Hippocampal formation (tissue), 2 donors: ENCODE results near the gene RABGEF1.
"Not testable (repeated sequence)": the region's sequence is repeated elsewhere in the genome, so short reads cannot be mapped to it uniquely, and the experiment has no call there.

Source experiments
- DNase-seq, 2 donors: peaks; one replicate each; lab custom pipeline; 2025; lab: John Stamatoyannopoulos, UW

The RABGEF1 gene

DNA sequence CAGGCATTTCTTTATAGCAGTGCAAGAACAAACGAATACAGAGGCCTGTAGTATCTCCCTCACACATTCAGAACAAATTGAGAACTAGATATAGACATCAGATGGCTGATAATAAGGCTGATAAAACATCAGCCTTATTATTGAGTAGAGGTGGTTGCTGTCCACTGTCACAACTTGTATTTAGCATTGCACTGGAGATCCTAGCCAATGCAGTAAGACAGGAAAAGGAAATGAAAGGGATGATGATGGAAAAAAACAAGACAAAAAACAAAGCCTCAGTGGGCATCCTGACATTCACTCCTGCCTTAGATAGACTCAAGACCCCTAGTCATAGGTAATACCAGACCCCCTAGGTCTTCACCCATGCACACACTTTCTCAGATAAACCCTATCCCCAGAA is 4.7 kb upstream of the RABGEF1 start:
- DNase-seq, result no peak

DNA sequence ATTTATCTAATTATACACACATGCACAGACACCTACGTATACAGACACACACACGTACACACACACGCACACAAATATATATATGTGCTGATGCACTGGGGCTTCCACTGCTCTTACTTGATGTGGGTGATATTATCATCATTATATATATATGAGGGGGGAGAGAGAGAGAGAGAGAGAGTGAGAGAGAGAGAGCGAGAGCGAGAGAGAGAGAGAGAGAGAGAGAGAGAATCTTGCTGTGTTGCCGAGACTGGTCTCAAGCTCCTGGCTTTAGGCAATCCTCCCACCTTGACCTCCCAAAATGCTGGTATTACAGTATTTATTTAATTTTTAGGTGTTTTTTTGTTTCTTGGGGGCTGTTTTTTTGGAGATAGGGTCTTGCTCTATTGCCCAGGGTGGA is 3.6 kb upstream of the RABGEF1 start:
- DNase-seq, result no peak

DNA sequence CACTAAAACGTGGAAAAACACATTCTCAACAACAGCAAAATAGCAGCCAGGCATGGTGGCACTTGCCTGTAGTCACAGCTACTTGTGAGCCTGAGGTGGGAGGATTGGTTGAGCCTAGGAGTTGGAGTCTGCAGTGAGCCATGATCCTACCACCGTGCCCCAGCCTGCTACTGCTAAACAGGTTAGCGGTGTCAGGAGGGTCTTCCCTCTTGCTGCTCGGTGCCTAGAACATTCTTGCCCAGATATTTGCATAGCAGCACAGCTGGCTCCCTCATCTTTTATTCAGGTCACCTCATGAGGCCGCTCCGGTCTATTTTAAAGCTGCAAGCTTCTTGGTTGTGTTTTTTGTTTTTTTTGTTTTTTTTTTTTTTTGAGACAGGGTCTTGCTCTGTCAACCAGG is 2.9 kb upstream of the RABGEF1 start:
- no peak for DNase-seq

DNA sequence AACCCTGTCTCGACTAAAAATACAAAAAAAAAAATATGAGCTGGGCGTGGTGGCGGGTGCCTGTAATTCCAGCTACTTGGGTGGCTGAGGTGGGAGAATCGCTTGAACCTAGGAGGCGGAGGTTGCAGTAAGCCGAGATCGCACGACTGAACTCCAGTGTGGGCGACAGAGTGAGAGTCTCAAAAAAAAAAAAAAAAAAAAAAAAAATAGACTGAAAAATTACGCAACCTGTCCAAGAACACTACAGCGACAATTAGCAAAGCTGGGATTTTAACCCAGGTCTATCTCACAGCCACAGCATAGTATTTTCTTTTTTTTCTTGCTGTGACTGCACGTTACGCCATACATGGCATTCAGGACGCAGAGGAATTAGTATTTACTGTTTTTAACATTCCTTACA is 1.1 kb upstream of the RABGEF1 start:
- DNase-seq, result no peak

DNA sequence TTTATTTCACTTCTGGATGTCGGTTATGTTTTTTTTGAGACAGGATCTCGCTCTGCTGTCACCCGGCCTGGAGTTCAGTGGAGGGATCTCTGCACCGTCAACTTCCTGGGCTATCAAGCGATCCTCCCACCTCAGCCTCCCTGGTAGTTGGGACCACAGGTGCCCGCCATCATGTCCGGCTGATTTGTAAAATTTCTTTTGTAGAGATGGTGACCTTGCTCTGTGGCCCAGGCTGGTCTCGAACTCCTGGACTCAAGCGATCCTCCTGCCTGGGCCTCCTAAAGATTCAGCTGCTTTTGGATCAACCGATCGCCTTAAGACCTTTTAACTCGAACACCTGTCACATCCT is 606 bp upstream of the RABGEF1 start:
- DNase-seq, result no peak

DNA sequence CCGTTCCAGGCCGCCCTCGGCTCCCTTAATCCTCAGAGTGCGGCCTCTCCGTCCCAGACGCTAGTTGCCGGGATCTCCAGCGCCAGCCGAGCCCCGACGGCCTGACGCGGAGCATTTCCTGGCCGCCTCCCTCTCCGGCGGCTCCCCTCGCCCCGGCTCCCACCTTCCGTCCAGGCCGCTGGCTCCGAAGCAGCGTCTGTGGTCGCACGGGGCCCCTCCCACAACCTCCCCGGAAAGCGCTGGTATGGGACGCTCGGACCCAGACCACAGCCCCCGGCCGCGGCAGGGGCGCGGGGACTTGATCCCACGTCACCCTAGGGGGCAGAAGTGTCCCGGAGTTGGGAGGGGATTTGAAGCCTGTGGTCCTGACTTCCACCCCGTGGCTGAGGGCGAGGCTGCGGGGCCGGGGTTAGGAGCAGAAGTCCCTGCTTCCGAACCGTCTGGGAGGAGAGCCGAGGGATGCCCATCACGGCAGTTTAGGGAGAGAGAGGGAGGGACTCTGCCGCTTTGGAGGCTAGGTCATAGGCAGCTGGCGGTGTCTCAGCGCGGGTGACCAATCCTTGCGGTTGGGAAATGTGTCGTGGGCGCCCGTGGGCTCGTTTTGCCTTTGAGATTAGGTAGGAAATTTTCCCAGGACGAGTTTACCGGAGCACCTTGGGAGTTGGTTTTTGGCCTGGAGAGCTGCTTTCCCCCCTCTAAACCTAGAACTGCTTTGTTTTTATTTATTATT is 612 bp downstream of the RABGEF1 start:
- DNase-seq, result peak in 1 of 2 donors; percentile 32

DNA sequence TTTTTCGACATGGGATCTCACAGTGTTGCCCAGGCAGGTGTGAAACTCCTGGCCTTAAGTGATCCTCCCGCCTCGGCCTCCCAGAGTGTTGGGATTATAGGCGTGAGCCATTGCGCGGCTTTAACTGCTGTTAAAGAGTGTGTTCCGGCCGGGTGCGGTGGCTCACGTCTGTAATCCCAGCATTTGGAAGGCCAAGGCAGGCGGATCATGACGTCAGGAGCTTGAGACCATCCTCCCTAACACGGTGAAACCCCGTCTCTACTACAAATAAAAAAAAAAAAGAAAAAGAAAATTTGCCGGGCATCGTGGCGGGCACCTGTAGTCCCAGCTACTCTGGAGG is 1.1 kb downstream of the RABGEF1 start:
- no peak for DNase-seq

DNA sequence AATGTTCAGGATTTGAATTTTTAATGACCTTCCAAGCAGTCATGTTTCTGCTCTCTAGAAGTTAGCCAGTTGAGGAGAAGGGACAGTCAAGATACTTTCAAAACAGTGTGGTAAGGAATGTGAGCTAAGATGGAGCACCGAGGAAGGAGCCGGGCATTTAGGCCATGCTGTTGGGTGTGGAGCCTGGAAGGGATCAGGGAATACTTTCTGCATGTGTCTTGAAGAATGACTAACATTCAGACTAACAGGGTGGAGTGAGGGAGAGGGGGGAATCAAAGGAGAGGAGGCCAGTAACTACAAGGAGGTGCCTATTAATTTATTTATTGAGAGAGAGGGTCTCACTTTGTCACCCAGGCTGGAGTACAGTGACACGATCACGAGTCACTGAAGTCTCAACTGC is 1.8 kb downstream of the RABGEF1 start:
- not testable (repeated sequence) for DNase-seq

DNA sequence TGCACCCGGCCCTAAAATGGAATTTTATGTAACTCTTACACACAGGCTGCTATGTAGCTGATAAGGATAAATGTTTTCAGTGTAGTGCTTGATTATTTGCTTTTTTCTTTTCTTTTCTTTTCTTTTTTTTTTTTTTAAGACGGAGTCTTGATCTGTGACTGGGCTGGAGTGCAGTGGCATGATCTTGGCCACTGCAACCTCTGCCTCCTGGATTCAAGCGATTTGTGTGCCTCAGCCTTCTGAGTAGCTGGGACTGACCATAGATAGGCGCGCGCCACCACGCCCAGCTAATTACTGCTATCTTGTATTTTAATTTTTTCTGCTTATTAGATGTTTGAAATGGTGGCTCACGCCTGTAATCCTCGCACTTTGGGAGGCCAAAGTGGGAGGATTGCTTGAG is 3.4 kb downstream of the RABGEF1 start:
- no peak for DNase-seq

DNA sequence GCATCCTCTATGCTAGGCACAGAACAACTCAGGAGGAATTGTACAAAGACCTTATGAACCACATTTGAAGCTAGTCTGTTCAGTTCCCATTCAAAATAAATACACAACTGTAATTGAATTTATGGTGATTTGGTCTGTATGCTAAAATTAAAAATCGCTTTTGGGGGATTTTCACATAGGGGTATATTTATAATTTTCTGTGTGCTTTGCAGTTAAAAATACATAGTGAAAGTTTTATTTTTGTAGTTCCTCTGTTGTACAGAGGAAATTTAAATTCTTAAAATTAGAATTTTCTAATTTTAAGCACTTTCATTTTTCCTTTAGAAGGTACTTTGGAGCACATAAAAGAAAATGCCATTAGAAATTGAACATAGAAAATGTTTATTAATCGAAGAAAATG is 6.9 kb downstream of the RABGEF1 start:
- no peak for DNase-seq

DNA sequence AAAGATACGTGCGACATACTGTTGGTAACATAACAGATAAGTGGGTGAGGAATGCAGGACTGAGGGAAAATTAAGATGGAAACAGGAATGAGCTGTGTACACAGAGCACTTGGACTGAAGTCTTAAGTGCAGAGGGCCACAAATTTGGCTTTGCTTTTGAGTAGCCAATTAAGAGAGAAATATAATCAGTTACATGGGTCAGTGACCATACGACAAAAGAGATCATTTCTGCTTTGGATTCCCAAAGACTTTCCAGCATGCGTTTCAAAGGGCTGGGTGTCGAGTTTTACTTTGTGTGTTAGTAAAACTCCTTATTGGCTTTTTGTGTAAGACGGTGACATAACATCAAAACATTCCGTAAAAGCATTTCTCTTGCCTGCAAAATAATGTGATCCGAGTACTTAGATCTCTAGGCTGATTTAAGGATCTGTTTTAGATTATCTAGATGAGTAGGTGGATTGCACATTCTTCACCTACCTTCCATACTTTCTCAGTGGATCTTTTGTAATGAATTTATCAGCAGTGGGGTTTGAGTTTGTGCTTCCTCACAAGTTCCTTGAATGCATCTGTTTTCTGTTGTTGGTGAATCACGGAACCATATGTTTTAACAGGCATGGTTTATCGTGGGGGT is 7.5 kb downstream of the RABGEF1 start:
- DNase-seq, result no peak

DNA sequence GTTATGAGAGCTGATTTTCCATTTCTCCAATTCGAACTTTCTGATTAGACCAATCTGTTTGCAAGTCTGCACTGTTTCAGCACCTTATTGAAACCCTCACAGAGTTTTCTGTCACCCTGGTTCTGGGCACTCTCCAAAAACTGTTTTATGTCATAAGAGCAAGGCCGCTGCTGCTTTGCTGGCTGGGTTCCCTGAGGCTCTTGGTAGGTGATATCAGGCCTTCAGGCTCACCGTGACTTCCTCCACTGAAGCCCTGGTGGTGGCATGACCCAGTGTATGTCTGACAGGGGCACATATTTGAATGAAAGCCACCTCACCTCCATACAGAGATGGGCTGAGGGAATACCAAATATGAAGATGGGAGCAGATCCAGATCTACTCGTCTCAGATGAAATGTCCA is 8.3 kb downstream of the RABGEF1 start:
- DNase-seq, result no peak

DNA sequence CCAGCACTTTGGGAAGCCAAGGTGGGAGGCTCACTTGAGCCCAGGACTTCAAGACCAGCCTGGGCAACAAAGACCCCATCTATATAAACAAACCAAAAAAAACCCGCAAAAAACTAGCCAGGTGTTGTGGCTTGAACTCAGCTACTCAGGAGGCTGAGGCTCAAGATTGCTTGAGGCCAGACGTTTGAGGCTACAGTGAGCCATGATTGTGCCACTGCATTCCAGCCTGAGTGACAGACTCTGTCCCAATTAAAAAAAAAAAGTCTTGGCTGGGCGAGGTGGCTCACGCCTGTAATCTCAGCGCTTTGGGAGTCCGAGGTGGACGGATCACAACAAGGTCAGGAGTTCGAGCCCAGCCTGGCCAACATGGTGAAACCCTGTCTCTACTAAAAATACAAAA is 11.4 kb downstream of the RABGEF1 start:
- DNase-seq, result no peak

DNA sequence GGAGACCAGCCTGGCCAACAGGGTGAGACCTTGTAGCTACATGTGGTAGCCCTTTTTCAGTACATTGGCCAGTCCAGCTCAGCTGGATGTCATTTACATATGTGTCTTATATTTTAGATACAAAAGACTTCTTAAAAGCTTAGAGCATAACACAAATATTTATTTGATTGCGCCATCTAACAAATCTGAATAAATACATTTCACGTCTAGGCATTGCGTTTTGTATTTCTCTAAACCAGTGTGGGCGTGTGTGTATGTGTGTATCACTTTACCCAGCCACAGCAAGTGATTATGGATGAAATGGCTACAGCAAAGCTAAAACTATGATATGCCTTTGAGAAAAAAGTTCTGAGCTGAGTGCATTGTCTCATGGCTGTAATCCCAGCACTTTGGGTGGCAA is 14.0 kb downstream of the RABGEF1 start:
- no peak for DNase-seq

DNA sequence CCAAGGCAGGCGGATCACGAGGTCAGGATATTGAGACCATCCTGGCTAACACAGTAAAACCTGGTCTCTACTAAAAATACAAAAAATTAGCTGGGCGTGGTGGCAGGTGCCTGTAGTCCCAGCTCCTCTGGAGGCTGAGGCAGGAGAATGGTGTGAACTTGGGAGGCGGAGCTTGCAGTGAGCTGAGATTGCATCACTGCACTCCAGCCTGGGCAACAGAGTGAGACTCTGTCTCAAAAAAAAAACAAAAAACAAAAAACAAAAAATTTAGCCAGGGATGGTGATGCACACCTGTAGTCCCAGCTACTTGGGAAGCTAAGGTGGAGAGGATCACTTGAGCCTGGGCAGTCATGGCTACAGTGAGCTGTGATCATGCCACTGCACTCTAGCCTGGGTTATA is 14.5 kb downstream of the RABGEF1 start:
- DNase-seq, result not testable (repeated sequence)

DNA sequence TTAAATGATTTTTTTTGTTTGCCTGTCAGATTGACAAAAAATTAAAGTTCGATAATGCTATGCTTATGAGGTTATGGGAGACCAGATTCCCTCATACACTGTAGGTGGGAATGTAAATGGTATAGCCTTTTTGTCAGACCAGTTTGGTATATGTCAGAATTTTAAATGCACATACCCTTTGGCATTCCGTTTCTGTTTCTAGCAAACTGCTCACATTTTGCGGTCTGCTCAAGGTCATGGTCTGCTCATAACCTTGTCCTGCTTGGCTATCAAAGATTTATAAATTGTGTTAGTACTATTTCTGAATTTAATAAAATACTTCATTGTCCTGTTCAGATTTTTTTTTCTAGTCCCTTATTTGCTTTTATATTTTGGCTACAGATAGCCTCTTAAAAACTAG is 15.7 kb downstream of the RABGEF1 start:
- not testable (repeated sequence) for DNase-seq

DNA sequence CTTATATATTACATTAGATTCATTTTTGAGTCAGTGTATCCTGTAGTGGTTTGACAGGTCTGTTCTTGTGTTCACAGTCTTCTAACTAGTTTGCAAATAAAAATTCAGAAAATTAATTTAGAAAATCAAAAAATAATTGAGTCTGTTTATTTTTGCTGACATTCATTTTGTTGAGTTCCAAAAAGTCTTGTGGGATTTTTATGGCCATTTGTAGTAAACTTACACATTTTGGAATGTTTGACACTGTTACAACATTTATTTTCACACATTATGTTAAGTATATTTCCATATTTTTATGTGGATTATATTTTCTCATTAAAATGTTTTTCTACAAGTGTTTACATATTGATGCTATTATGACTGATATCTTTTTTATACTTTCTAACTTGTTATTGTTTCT is 16.4 kb downstream of the RABGEF1 start:
- DNase-seq, result no peak

DNA sequence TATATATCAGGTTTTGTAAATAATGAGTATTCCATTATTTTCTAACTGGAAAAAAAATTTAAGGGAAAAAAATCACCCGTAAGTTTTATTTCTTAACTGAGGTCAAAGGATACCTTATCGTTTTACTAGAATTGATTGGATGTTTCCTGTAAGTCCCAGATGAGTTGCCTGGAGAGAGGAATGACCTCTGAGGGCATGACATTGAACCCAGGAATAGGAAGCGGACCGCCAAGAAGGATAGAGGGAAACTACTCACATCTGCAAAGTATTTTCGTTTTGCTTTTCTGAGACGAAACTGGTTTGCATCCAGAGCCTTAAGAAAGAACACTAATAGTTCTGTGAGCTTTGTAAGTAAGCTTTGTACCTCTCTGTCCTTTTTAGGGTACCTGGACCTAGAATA is 17.4 kb downstream of the RABGEF1 start:
- DNase-seq, result no peak

DNA sequence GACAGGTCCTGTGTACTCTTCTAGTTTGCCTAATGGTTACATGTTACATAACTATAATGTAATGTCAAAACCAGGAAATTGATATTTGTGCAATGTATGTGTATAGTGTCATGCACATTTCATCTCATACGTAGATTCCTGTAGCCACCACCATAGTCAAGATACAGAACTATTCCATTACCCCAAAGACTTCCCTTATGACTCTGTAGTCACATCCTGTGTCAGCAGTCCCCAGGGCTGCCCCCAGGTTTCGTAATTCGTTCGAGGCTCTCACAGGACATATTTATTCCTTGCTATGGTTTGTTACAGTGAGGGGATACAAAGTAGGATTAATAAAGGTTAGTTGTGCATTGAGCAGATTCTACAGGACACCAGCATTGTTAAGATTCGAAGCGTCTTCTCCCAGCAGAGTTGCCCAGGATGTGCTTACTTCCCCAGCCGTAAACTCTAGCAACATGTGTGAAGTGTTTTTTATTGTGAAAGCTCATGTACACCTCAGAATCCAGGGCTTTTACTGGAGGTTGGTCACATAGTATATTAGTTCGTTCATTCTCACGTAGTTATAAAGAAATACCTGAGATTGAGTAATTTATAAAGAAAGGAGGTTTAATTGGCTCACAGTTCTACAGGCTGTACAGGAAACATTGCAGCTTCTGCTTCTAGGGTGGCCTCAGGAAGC is 18.6 kb downstream of the RABGEF1 start:
- DNase-seq, result no peak

DNA sequence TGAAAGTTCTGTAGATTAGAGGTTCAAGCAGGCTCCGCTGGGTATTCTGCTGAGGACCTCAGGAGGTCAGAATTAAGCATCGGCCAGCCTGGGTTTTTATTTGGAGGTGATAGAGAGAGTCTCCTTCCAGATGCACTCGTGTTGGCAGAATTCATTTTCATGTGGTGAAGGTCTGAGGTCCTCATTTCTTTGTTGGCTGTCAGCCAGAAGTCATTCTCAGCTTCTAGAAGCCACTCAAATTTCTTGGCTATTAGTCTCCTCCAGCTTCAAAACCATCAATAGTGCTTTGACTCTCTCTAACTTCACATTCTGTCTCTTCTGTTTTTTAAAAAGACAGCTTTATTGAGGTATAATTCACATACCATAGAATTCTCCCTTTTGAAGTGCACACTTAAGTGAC is 22.6 kb downstream of the RABGEF1 start:
- not testable (repeated sequence) for DNase-seq

DNA sequence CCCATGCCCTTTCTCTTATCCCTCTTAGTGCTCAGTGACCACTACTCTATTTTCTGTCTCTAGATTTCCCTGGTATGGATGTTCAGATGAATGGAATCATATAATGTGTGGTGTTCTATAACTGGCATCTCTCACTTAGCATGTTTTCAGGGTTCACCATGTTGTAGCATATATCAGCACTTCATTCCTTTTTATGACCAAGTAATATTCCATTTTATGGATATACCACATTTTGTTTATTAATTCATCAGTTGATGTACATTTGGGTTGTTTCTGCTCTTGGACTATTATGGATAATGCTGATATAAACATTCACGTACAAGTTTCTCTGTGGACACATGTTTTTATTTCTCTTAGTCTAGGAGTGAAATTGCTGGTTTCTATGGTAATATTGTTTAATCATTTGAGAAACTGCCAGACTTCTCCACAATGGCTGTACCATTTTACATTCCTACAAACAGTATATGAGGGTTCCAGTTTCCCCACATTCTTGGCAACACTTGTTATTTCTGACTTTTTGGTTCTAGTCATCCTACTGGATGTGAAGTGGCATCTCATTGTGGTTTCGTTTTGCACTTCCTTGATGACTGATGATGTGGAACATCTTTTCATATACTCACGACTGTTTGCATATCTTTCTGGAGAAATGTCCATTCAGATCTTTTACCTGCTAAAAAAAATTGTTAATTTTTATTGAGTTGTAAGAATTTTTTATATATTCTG is 23.3 kb downstream of the RABGEF1 start:
- not testable (repeated sequence) for DNase-seq

DNA sequence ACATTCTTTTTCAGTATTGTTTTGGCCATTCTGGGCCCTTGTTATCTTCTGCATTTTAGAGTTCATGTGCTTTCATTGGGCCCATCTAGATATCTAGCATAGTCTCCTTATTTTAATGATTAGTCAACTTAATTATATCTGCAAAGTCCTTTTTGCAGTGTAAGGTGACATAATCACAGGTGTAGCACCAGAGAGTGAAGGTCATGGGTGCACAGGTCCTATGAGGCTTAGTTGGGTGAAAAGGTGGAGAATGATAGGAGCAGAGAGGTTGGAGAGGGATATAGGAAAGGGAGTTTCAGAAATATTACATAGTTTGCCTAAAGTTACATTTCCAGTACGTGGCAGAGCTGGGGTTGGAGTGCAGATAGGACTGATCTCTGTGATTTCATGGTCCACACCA is 24.4 kb downstream of the RABGEF1 start:
- not testable (repeated sequence) for DNase-seq
